GM12892 (cell line): ENCODE measurements around the gene PLPPR4. TPM values are rescaled to one million over a fixed set of nuclear protein-coding genes. Genes with fewer than 3 reads are reported as not detected.

ENCODE experiments used
- DNase-seq: peaks from one replicate; pipeline ENCODE4 v3.0.0; 2011; ENCODE audit not compliant: insufficient read length
- FAIRE-seq: peaks from 2 replicates; lab custom pipeline; 2011; peaks lifted over from hg19 to GRCh38; lab: Jason Lieb, UNC
- POLR2A ChIP-seq: IDR thresholded peaks from 2 replicates; pipeline ENCODE4 v1.6.1; 2011; ENCODE audit warnings: low read depth, low read length, control low read depth
- POLR2AphosphoS5 ChIP-seq: IDR thresholded peaks from 2 replicates; pipeline ENCODE4 v1.6.1; 2011; ENCODE audit warnings: low read depth, low read length, control low read depth
- TAF1 ChIP-seq: IDR thresholded peaks from 2 replicates; pipeline ENCODE4 v1.6.1; 2011; ENCODE audit warnings: low read depth, mild to moderate bottlenecking, control low read depth, low read length, borderline replicate concordance
- polyA plus RNA-seq: library from polyadenylated mRNA; unstranded; fragments of >200 nt; gene quantifications from one replicate; pipeline ENCODE4 v1.2.1, GENCODE V29; 2012; ENCODE audit warnings: missing spikeins, inconsistent platforms; ENCODE audit not compliant: missing spikeins

PLPPR4 gene, protein sequence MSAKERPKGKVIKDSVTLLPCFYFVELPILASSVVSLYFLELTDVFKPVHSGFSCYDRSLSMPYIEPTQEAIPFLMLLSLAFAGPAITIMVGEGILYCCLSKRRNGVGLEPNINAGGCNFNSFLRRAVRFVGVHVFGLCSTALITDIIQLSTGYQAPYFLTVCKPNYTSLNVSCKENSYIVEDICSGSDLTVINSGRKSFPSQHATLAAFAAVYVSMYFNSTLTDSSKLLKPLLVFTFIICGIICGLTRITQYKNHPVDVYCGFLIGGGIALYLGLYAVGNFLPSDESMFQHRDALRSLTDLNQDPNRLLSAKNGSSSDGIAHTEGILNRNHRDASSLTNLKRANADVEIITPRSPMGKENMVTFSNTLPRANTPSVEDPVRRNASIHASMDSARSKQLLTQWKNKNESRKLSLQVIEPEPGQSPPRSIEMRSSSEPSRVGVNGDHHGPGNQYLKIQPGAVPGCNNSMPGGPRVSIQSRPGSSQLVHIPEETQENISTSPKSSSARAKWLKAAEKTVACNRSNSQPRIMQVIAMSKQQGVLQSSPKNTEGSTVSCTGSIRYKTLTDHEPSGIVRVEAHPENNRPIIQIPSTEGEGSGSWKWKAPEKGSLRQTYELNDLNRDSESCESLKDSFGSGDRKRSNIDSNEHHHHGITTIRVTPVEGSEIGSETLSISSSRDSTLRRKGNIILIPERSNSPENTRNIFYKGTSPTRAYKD
- polyA plus RNA-seq, result not detected

DNA sequence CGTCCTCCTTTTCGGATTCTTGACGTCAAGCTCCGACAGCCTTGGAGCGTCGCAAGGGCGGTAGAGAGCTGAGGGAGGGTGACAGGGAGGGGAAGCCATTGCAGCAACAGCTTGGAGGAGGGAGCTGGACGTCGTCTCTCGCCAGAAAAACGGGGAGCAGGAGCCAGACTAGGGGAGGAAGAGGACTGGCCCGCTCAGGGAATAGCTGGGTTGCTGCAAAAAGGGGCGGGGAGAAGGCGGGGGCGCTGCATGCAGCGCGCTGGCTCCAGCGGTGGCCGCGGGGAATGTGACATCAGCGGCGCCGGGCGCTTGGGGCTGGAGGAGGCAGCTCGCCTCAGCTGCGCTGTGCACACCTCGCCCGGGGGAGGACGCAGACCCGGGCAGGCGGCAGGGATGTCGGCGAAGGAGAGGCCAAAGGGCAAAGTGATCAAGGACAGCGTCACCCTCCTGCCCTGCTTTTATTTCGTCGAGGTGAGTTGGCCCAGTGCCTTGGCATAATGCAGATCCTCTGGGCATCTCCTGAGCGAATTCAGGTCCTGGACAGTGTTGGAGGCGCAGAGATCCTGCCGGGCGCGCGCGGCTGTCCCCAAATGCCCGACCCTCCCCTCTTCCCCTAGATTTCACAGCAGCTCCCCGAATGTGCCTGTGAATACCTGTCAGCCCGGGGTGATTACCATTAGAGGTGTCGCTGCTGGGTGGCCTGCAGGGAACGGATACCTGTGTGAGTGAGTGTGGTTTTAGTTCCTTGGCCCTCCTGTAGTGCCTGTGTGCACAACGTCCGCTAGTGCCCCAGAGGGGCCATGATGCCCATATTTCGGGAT is at the start of gene PLPPR4:
Gene PLPPR4, plus strand, starts transcription at position 292 of the 821 bp plus-strand sequence. Its CDS starts 102 bp downstream, at position 394.
- no peak for FAIRE-seq
- TF ChIP-seq POLR2A (no peak), POLR2AphosphoS5 (no peak), TAF1 (no peak)
- peak; percentile 5 for DNase-seq

- FAIRE-seq (no peak), DNase-seq (no peak)
- TF ChIP-seq POLR2A (no peak), POLR2AphosphoS5 (no peak), TAF1 (no peak)
These were observed 47.3 kb upstream of the PLPPR4 start for GRCh38 chr1:99216956-99217355.

DNA sequence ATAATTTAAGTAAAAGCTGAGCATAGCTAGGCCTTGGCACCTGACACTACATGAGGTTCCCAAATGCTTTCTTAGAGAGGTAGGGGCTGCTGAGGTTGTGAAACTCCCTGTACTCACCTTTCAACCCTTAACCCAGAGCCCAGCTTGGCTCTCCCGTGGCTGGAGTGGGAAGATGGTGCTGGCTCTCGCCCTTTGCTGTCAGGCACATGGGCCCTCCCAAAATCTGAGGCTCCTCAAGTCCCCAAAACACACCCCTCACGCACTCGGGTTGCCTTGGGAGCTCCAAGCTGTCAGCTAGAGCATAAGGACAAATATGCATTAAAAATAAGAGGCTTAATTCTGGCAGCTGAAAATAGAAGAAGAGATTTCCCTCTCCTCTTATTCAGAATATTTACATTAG is 46.7 kb upstream of the PLPPR4 start:
- DNase-seq (no peak), FAIRE-seq (no peak)
- TF ChIP-seq POLR2AphosphoS5 (no peak), TAF1 (no peak), POLR2A (no peak)

DNA sequence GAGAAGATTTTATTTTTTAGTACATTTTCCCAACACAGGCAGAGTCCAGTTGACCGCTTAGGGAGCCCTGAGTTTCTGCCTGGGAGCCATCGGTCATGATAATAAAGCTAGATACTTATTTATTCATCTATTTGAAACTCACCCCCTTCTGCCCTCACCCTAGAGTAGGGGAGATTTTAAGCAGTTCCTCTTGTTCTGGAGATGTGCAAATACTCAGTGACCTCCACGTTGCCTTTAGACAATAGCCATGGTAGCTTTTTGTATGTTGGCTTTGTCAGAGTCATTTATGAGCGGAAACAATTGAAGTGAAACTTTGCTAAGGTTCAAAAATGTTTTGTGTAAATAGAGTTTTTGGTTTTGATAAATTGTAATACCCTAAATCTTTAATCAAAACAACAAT is 45.7 kb upstream of the PLPPR4 start:
- FAIRE-seq (no peak), DNase-seq (no peak)
- no peak for TF ChIP-seq TAF1
- no peak for TF ChIP-seq POLR2AphosphoS5
- TF ChIP-seq POLR2A, result no peak

DNA sequence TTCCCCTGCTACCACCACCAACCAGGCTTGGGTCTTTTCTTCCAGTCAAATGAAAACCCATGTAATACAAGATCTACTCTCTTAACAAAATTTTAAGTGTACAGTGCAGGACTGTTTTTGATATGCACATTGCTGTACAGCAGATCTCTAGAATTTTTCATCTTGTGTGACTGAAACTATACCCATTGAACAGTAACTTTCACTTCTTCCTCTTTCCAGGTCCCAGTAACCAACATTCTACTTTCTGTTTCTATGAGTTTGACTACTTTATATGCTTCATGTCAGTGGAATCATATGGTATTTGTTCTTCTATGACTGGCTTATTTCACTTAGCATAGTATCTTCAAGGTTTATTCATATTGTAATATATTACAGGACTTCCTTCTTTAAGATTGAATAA is 45.3 kb upstream of the PLPPR4 start:
- FAIRE-seq, result no peak
- no peak for DNase-seq
- TF ChIP-seq POLR2A, result no peak
- no peak for TF ChIP-seq TAF1
- TF ChIP-seq POLR2AphosphoS5, result no peak

DNA sequence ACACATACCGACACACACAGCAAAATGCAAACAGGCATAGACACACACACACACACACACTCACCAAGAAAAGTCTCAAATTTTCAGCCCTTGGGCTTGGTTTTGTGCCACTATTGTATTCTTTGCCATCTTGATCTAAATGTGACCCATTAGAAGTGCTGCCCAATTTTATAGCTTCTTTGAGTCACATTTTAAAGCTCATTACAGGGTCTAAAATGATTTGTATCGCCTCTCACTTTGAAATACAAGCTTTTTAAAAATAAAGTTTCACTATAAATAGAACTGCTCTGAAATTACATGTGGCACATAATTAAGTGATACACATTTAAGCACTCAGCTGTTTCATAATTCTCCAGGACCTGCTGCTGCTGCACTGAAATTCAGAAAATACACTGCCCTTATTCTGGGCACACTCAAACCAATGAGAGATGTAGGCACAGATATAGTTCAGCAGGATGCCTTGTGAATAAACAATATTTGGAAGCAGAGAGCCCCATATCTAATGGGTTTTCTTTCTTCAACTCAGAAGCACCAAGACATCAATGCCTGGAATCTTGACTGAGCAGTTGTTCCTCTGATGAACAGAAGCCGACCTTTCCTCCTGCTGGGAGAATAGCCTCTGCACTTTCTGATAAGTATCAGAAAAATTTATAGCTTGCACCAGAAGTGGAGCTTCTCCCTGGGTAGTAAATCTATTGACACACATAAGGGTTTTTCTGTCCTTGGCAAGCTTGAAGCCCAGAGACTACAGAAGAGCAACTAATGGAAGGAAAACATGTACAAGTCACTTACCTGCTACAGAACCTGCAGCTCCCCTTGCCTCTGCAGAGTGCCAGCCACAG is 37.0 kb upstream of the PLPPR4 start:
- FAIRE-seq (no peak), DNase-seq (no peak)
- no peak for TF ChIP-seq POLR2A
- no peak for TF ChIP-seq POLR2AphosphoS5
- TF ChIP-seq TAF1, result no peak

- DNase-seq (no peak), FAIRE-seq (no peak)
- TF ChIP-seq TAF1, result no peak
- TF ChIP-seq POLR2AphosphoS5, result no peak
- TF ChIP-seq POLR2A, result no peak
These were observed 36.1 kb upstream of the PLPPR4 start for GRCh38 chr1:99228153-99228552.

GRCh38 chr1:99229122-99229521 is 35.2 kb upstream of the PLPPR4 start:
- DNase-seq, result no peak
- TF ChIP-seq POLR2A (no peak), TAF1 (no peak), POLR2AphosphoS5 (no peak)

DNA sequence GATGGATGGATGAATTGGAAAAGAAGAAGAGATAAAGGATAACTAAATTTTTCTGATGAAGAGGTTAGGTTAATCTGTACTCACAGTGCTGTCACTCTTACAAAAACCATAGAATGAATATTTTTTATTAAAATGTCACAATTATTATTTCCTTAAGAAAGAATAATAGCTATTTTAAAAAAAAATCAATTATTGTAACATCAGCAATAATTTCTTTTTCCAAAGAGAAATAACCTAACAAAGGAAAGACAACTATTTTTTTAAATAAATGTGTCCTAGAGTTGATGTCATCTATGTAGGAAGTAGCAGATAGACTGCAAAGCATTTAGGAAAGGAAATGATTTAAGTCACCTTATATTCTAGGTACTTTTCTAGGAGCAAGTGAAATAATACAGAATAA is 33.6 kb upstream of the PLPPR4 start:
- no peak for DNase-seq
- TF ChIP-seq TAF1 (no peak), POLR2AphosphoS5 (no peak), POLR2A (no peak)
- no peak for FAIRE-seq

More at GRCh38 chr1:99229122-99229521, 35.2 kb upstream of the PLPPR4 start:
- FAIRE-seq, result no peak

DNA sequence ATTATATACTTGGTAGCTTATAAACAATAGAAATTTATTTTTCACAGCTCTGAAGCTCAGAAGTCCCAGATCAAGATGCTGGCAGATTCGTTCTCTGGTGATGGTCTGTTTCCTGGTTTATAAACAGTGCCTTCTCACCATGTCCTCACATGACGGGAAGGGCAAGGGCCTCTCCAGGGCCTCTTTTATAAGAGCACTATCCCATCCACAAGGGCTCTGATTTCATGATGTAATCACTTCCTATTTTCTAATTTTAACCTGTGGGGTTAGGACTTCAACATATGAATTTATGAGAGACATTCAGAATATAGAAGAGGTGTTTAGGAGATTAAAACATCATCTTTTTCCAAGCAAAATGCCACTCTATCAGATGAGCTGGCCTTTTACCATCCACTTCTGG is 32.1 kb upstream of the PLPPR4 start:
- FAIRE-seq (no peak), DNase-seq (no peak)
- no peak for TF ChIP-seq POLR2AphosphoS5
- no peak for TF ChIP-seq POLR2A
- no peak for TF ChIP-seq TAF1
